HG03066 (cell line): ENCODE measurements around the gene CELF4.
"Not testable (repeated sequence)": the region's sequence is repeated elsewhere in the genome, so short reads cannot be mapped to it uniquely, and the experiment has no call there.

Experiments
- ATAC-seq: cut with Tn5 transposase; IDR thresholded peaks from one replicate; pipeline ENCODE4 v1.9.1; 2021; ENCODE audit warnings: low read depth; ENCODE audit not compliant: unreplicated experiment

Gene CELF4

DNA sequence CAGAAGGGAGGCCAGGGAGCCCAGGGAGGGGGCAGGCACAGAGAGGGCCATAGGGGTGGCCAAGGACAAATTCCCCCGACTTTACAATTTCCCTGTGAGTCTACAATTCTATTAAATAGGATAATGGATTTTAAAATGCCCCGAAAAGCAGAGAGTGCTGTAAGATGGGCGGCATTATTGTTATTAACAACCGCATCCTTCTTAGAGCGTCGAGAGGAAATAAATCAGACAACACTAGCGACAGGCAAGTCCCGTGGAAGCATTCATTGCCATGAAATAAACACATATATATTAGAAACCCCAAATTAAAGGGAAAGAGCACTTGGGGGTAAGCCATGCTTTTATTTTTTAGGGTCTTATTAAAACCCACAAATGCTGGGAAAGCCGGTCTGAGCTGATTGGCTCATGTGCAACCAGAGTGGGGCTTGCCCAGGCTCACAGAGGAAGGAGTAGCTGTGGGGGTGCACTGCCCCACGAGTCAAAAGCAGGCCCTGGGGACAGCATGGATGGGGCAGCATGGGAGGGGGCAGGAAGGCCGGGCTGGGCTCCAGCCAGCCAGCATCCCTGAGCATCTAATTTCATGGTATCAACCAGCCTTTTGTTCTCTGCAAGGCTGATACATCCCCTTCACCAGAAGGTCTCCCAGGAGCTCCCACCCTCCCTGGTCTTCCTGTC, 187.1 kb downstream of the CELF4 start:
- no peak for ATAC-seq

- ATAC-seq: no peak
These were observed 190.4 kb downstream of the CELF4 start for GRCh38 chr18:37375181-37375580.

- ATAC-seq: no peak
These were observed 197.3 kb downstream of the CELF4 start for GRCh38 chr18:37368110-37368954.

- ATAC-seq: no peak
These were observed 201.4 kb downstream of the CELF4 start for GRCh38 chr18:37364237-37364636.

DNA sequence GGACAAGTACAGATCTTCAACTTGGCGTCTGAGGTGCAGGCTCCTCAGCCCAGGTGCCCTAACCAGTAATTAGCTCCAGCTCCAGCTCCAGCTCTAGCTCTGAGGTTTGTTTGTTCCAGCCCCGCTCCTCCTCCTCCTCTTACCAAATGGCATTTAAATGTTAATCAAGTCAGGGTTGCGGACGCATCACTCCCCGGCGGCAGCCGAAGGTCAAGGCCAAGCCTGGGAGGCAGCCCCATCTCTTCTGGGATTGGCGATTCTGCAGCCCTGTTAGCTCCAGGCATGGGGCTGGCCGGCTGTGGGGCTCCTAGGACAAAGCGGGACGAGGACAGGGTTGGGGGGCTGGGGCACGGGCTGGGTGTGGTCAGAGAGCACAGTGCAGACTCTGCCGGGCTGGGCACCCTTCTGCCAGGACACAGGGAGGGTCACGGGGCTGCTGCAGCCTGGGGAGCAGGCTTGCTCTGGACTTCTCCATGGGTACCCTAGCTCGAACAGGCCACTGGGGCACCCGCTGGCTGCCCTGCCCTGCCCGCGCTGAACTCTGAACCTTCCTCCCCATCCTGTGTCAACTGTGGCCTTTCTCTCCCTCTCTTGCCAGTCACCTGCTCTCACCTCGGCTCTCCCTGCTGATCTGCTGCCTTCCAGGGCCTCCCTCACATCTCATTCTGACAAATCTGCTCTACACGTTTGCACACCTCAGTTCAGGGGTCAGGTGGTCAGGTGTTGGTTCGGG, 203.3 kb downstream of the CELF4 start:
- ATAC-seq: no peak

DNA sequence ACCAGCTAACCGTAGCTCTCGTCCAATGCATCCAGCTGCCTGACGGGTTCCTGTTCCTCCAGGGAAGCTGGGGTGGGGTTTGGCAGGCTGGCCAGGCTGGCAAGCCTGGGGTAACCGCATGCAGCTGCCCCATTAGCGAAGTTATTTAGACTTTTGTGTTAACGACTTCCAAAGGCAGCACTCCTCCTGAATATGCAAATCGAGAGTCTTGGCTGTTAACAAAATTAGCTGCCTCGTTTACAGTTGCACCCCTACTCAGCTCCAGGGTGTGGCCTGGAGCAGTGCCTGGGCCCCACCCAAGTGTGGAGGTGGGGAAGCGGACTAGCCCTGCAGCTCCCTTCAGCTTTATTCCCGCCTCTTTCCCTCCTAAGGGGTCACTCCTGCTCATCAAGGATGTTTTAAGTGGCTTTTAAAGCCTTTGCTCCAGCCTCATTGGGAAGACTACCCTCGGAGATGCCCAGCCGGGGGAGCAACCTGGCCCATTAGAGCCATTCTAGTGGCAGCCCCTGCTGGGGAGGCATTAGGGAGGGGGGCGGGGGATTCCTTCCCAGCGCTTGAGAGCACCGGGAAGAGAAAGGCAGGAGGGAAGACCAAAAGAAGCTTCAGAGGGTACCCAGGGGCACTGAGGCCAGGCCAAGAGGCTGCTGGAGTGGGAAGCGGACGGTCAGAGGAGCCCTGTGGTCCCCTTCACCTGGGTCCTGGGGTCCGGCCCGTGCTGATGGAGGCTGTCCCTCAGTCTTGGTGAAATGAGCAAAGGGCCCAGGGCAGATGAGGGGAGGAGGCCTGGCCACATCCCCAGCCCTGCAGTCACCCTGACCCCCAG, 204.1 kb downstream of the CELF4 start:
- no peak for ATAC-seq

DNA sequence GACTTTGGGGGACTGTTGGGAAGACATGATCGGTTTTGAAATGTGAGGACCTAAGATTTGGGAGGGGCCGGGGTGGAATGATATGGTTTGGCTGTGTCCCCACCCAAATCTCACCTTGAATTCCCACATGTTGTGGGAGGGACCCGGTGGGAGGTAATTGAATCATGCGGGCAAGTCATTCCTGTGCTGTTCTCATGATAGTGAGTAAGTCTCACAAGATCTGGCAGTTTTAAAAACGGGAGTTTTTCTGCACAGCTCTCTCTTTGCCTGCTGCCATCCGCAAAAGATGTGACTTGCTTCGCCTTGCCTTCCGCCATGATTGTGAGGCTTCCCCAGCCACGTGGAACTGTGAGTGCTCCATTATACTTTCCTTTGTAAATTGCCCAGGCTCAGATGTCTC, 207.5 kb downstream of the CELF4 start:
- not testable (repeated sequence) for ATAC-seq

- no peak for ATAC-seq
These were observed 209.8 kb downstream of the CELF4 start for GRCh38 chr18:37355772-37356171.

DNA sequence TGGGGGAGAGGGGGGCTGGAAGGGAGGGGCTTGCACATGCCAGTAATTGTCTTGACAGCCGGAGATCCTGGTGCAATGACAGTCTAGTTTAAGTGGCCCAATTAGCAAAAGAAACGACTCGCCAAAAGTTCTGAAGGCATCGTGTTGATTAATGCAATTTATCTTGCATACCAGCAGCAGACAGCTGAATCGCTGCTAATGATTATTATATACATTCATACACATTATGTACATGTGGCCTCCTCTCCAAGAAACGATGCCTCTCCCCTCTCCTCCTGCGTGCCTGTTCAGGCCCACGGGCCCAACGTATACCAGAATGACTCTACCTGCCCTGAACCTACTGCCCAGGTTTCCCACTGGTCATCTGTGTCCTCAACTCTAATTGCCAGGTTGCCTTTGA, 214.5 kb downstream of the CELF4 start:
- no peak for ATAC-seq

GRCh38 chr18:37348729-37349128, 216.9 kb downstream of the CELF4 start:
- ATAC-seq: no peak

GRCh38 chr18:37346048-37346447, 219.6 kb downstream of the CELF4 start:
- no peak for ATAC-seq

- ATAC-seq: no peak
These were observed 222.1 kb downstream of the CELF4 start for GRCh38 chr18:37343542-37343851.

- ATAC-seq: no peak
These were observed 224.0 kb downstream of the CELF4 start for GRCh38 chr18:37341473-37342086.

DNA sequence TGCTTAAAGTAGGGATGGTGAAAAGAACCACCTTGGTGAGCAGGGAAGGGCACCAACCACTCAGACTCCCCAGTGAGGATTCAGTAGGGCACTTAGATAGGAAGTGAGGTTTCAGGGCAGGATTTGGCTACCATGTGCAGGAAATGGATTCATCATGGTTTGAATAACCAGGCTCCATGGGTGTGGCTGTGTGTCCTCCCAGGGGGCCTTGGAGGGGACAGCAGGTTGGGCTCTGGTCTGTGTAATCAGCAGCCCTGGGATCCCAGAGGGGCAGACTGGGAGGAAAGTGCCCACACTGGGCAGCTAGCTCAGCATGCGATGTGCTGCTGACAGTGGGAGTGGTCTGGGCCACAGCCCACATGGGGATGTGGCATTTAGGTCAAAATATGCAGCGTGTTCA, 224.6 kb downstream of the CELF4 start:
- ATAC-seq: no peak

DNA sequence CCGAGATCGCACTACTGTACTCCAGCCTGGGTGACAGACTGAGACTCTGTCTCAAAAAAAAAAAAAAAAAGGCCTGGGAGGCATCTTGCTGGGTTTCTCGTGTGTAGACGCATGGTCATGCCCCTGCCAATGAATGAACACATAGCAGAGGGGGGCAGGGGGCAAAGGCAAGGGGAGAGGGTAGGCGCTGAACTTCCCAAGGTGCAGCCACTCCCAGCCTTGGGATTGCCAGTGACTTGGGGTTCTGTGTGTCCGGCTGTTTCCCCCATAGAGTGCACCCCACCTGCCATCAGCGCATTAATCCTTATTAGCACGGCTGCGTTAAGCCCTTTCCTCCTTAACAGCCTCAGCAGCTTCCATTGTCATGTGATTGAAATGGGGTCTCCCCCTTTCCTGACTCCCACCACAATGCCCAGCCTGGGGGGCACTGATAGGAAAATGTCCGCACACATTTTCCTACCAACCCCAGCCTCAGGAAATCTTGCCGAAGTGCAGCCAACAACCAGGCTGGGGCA, 225.8 kb downstream of the CELF4 start:
- ATAC-seq: no peak

GRCh38 chr18:37336568-37337285, 228.9 kb downstream of the CELF4 start:
- ATAC-seq: no peak

GRCh38 chr18:37335409-37335736, 230.2 kb downstream of the CELF4 start:
- no peak for ATAC-seq

GRCh38 chr18:37334631-37335408, 230.8 kb downstream of the CELF4 start:
- ATAC-seq: no peak
